SK-N-SH (cell line): Measurements from ENCODE around the gene ANAPC4. TPM values are rescaled to one million over a fixed set of nuclear protein-coding genes. Genes with fewer than 3 reads are reported as not detected.

Experiments
- CTCF ChIA-PET: fragments of 300-600, 350-600 bp; formaldehyde crosslinking; extraction: SDS; loops from one replicate; lab custom pipeline; 2021; lab: Yijun Ruan, JAX
- POLR2A ChIA-PET: fragments of 350-600 bp; sonication (Branson Sonifier 250); formaldehyde crosslinking; extraction: SDS; loops from one replicate; lab custom pipeline; 2020; ENCODE audit warnings: antibody characterized with exemption, inconsistent platforms; lab: Yijun Ruan, JAX
- DNase-seq: peaks from one replicate; pipeline ENCODE4 v3.0.0; 2012
- H2AFZ ChIP-seq: fragments of 200-600 bp; sonication (generic); 2 replicates; pipeline ENCODE4 v1.8.1; 2016; ENCODE audit warnings: antibody characterized with exemption, mild to moderate bottlenecking, low read depth
- H3F3A ChIP-seq: fragments of 200-600 bp; sonication (generic); replicated peaks from 2 replicates; pipeline ENCODE3; 2016; ENCODE audit warnings: antibody characterized with exemption, mild to moderate bottlenecking; ENCODE audit not compliant: insufficient read depth
- H3K27ac ChIP-seq, 2 experiments: fragments of 200-500 bp in 1 of 2; fragments of 200-600 bp in 1 of 2; sonication (Bioruptor generic) in 1 of 2; sonication (generic), shearing (Covaris generic) in 1 of 2; 2 replicates each; pipeline versions ENCODE4 v1.5.1 to v1.6.1; 2014 to 2016; ENCODE audit warnings: low read depth in 2 of 2, inconsistent platforms in 1 of 2, low read length in 1 of 2, mild to moderate bottlenecking in 1 of 2, mixed read lengths in 1 of 2
- H3K27me3 ChIP-seq: fragments of 200-600 bp; sonication (generic), shearing (Covaris generic); 2 replicates; pipeline ENCODE4 v1.6.1; 2016; ENCODE audit warnings: mixed run types; ENCODE audit not compliant: insufficient read depth
- H3K36me3 ChIP-seq, 2 experiments: fragments of 200-500 bp in 1 of 2; fragments of 200-600 bp in 1 of 2; sonication (Bioruptor generic) in 1 of 2; sonication (generic) in 1 of 2; replicated peaks in 1 of 2; 2 replicates each; pipeline versions ENCODE3 to v1.5.1; 2014 to 2016; ENCODE audit warnings: low read length in 1 of 2, mild to moderate bottlenecking in 1 of 2; ENCODE audit not compliant: insufficient read depth in 2 of 2, control insufficient read depth in 1 of 2
- H3K4me1 ChIP-seq, 2 experiments: fragments of 200-500 bp in 1 of 2; fragments of 200-600 bp in 1 of 2; sonication (Bioruptor generic) in 1 of 2; sonication (generic), shearing (Covaris generic) in 1 of 2; 2 replicates each; pipeline versions ENCODE4 v1.5.1 to v1.6.1; 2014 to 2016; ENCODE audit warnings: low read depth in 1 of 2, low read length in 1 of 2, mixed run types in 1 of 2; ENCODE audit not compliant: insufficient read depth in 2 of 2, control insufficient read depth in 1 of 2
- H3K4me2 ChIP-seq: fragments of 200-600 bp; sonication (generic), shearing (Covaris generic); 2 replicates; pipeline ENCODE4 v1.6.1; 2017; ENCODE audit warnings: mixed run types
- H3K4me3 ChIP-seq, 2 experiments: fragments of 200-500 bp in 1 of 2; fragments of 200-600 bp in 1 of 2; sonication (Bioruptor generic) in 1 of 2; sonication (generic), shearing (Covaris generic) in 1 of 2; 2 replicates each; pipeline versions ENCODE4 v1.5.1 to v1.8.1; 2014 to 2016; ENCODE audit warnings: low read depth in 2 of 2, inconsistent platforms in 1 of 2, low read length in 1 of 2, mild to moderate bottlenecking in 1 of 2, mixed read lengths in 1 of 2, moderate library complexity in 1 of 2
- H3K79me2 ChIP-seq: fragments of 200-600 bp; sonication (generic); 2 replicates; pipeline ENCODE4 v1.8.1; 2017; ENCODE audit warnings: mild to moderate bottlenecking; ENCODE audit not compliant: insufficient read depth
- H3K9ac ChIP-seq: fragments of 200-600 bp; sonication (generic); 2 replicates; pipeline ENCODE4 v1.6.1; 2017; ENCODE audit warnings: mixed run types
- H3K9me2 ChIP-seq: fragments of 200-600 bp; sonication (generic); 2 replicates; pipeline ENCODE4 v1.6.1; 2017; ENCODE audit warnings: mixed run types
- H3K9me3 ChIP-seq: fragments of 200-600 bp; sonication (generic); 2 replicates; pipeline ENCODE4 v1.6.1; 2017; ENCODE audit warnings: mixed run types, mild to moderate bottlenecking, moderate library complexity
- H4K20me1 ChIP-seq: fragments of 200-600 bp; sonication (generic); 2 replicates; pipeline ENCODE4 v1.6.1; 2017; ENCODE audit warnings: mild to moderate bottlenecking, mixed run types; ENCODE audit not compliant: insufficient read depth
- POLR2AphosphoS5 ChIP-seq: IDR thresholded peaks from 2 replicates; pipeline ENCODE4 v1.6.1; 2012; ENCODE audit warnings: low read depth, low read length
- RFX5 ChIP-seq: IDR thresholded peaks from 2 replicates; pipeline ENCODE4 v1.6.1; 2012; ENCODE audit warnings: mild to moderate bottlenecking, improper control_type of control experiment, low read length
- YY1 ChIP-seq: IDR thresholded peaks from 2 replicates; pipeline ENCODE4 v1.4.0; 2012; ENCODE audit warnings: low read depth, mild to moderate bottlenecking
- WGBS: methylation state at CpG from one replicate; pipeline ENCODE4 v1.1.6; 2017; ENCODE audit warnings: low lambda C conversion rate; 5-methylcytosine and 5-hydroxymethylcytosine counted together
- polyA plus RNA-seq, 3 experiments: library from polyadenylated mRNA; depleted of rRNA; stranded (reverse); fragments of >200 nt; gene quantifications; 2 replicates each; pipeline ENCODE4 v1.2.3, GENCODE V29; 2012
- TF ChIP-seq, protein P1 (sequence below): fragments of 200-600 bp; sonication (generic); IDR thresholded peaks from 2 replicates; pipeline ENCODE4 v1.6.1; 2017; ENCODE audit warnings: antibody characterized with exemption, mild to moderate bottlenecking, moderate library complexity

Gene ANAPC4
- polyA plus RNA-seq, 1 of the 3 experiments (the other 2 are of a cell fraction), result 7.7 TPM

DNA sequence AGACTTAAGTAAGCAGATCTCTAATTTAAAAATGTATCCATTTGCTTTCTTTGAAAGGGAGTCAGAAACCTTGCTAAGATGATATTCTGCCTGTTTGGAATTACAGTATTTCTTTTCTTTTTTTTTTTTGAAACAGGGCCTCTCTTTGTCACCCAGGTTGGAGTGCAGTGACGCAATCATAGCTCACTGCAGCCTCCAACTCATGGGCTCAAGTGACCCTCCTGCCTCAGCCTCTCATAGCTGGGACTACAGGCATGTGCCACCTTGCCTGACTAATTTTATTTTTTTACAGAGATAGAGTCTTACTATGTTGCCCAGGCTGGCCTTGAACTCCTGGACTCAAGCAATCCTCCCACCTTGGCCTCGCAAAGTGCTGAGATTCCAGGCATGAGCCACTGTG, 40.0 kb downstream of the ANAPC4 start:
- POLR2A ChIA-PET, result no interaction called here
- no peak overlapping the region for H3K9ac ChIP-seq
- no peak overlapping the region for H3K27ac ChIP-seq
- WGBS, result 98% methylated on average over 2 of the region's 2 CpGs
- H3K79me2 ChIP-seq, result no peaks in the 10 kb centered on the region
- DNase-seq, result no peak
- H3F3A ChIP-seq, result no peaks in the 10 kb centered on the region
- peaks cover 65 to 68% of the 10 kb centered on the region in 2 experiments for H3K36me3 ChIP-seq
- no peak overlapping the region for H2AFZ ChIP-seq
- no peaks in the 10 kb centered on the region for H3K27me3 ChIP-seq
- TF ChIP-seq YY1, result no peak
- TF ChIP-seq RFX5, result no peak
- H3K9me3 ChIP-seq, result no peaks in the 10 kb centered on the region
- H3K9me2 ChIP-seq, result no peaks in the 10 kb centered on the region
- H4K20me1 ChIP-seq, result no peaks in the 10 kb centered on the region
- H3K4me3 ChIP-seq, result no peak overlapping the region
- H3K4me1 ChIP-seq, result no peaks in the 10 kb centered on the region
- H3K4me2 ChIP-seq, result no peak overlapping the region
- CTCF ChIA-PET, result interaction anchor here (1.2 kb wide), 1 partner anchor 9 kb away, joined by 4 read pairs; no protein-coding TSS in a partner anchor

- no peak overlapping the region for H3K27ac ChIP-seq
- H3K36me3 ChIP-seq, result peaks cover 31 to 39% of the 10 kb centered on the region in 2 experiments
- H3K27me3 ChIP-seq, result no peaks in the 10 kb centered on the region
- TF ChIP-seq, protein P1, sequence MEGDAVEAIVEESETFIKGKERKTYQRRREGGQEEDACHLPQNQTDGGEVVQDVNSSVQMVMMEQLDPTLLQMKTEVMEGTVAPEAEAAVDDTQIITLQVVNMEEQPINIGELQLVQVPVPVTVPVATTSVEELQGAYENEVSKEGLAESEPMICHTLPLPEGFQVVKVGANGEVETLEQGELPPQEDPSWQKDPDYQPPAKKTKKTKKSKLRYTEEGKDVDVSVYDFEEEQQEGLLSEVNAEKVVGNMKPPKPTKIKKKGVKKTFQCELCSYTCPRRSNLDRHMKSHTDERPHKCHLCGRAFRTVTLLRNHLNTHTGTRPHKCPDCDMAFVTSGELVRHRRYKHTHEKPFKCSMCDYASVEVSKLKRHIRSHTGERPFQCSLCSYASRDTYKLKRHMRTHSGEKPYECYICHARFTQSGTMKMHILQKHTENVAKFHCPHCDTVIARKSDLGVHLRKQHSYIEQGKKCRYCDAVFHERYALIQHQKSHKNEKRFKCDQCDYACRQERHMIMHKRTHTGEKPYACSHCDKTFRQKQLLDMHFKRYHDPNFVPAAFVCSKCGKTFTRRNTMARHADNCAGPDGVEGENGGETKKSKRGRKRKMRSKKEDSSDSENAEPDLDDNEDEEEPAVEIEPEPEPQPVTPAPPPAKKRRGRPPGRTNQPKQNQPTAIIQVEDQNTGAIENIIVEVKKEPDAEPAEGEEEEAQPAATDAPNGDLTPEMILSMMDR, result no peak
- 100% methylated on average over 1 of the region's 1 CpG for WGBS
- H4K20me1 ChIP-seq, result no peaks in the 10 kb centered on the region
- no peaks in the 10 kb centered on the region for H3K9me2 ChIP-seq
- no peak for DNase-seq
- H2AFZ ChIP-seq, result no peak overlapping the region
- H3K4me1 ChIP-seq, result peaks cover 0 to 11% of the 10 kb centered on the region in 2 experiments; a peak in 1 of 4 replicates
- H3K79me2 ChIP-seq, result no peaks in the 10 kb centered on the region
- no peak overlapping the region for H3K9ac ChIP-seq
- H3F3A ChIP-seq, result no peaks in the 10 kb centered on the region
- H3K4me2 ChIP-seq, result no peak overlapping the region
- ChIA-PET CTCF (interaction anchor here (1.9 kb wide), 1 partner anchor 19 kb away, joined by 6 read pairs; no protein-coding TSS in a partner anchor), POLR2A (no interaction called here)
- no peak overlapping the region for H3K4me3 ChIP-seq
- no peaks in the 10 kb centered on the region for H3K9me3 ChIP-seq
Measured at GRCh38 chr4:25420931-25421330, 43.9 kb downstream of the ANAPC4 start.

DNA sequence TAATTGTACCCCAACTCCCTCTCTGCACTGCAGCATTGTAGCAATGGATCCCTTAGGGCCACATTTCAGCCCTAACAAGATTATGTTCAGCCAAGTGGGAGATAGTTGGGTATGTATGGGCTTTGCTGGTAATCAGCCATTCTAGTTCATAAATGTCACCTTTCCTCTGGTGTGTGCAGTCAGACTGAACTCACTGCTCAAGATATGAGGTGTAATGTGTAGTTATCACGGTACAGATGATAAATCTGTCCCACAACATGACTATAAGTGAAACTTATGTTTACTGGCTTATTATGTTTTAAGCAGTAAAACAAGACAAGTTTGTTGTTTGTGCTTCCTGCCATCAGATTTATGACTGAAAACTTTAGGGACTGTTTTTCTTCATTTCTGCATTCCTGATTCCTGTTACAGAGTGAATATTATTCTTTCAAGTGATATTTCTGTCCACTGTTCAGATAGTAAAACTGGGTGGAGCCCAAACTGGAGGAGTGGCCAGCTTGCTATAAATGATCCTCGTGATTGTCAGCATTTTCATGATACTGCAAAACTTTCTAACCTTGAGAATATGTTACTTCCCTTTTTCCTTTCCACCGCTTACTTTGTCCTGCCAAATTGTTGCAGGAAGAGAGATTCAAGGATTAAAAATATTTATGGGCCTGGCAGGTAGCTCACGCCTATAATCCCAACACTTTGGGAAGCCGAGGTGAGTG, 44.9 kb downstream of the ANAPC4 start:
- H3K27ac ChIP-seq, result no peak overlapping the region
- no peaks in the 10 kb centered on the region for H3F3A ChIP-seq
- no peaks in the 10 kb centered on the region for H3K9me3 ChIP-seq
- H3K27me3 ChIP-seq, result no peaks in the 10 kb centered on the region
- no peak overlapping the region for H3K4me2 ChIP-seq
- no peak for TF ChIP-seq POLR2AphosphoS5
- H3K79me2 ChIP-seq, result no peaks in the 10 kb centered on the region
- H3K9me2 ChIP-seq, result no peaks in the 10 kb centered on the region
- H3K4me1 ChIP-seq, result peaks cover 0 to 11% of the 10 kb centered on the region in 2 experiments; a peak in 1 of 4 replicates
- POLR2A ChIA-PET, result no interaction called here
- no peak overlapping the region for H3K4me3 ChIP-seq
- CTCF ChIA-PET, result interaction anchor here (0.6 to 1.9 kb wide), 2 partner anchors 18 to 1765 kb away, joined by 3 to 6 read pairs; no protein-coding TSS in a partner anchor
- no peak for DNase-seq
- 91% methylated on average over 5 of the region's 5 CpGs for WGBS
- H3K9ac ChIP-seq, result no peak overlapping the region
- H3K36me3 ChIP-seq, result peaks cover 23 to 28% of the 10 kb centered on the region in 2 experiments
- H4K20me1 ChIP-seq, result no peaks in the 10 kb centered on the region
- no peak overlapping the region for H2AFZ ChIP-seq
